SH-SY5Y (cell line): ENCODE data around the gene LDB2.

Experiments used
- GATA2 ChIP-seq: IDR thresholded peaks from 2 replicates; pipeline ENCODE4 v1.6.1; 2011; ENCODE audit warnings: mild to moderate bottlenecking, low read depth, low read length
- GATA3 ChIP-seq: IDR thresholded peaks from 2 replicates; pipeline ENCODE4 v1.6.1; 2011; ENCODE audit warnings: low read depth, mild to moderate bottlenecking, low read length, moderate library complexity

DNA sequence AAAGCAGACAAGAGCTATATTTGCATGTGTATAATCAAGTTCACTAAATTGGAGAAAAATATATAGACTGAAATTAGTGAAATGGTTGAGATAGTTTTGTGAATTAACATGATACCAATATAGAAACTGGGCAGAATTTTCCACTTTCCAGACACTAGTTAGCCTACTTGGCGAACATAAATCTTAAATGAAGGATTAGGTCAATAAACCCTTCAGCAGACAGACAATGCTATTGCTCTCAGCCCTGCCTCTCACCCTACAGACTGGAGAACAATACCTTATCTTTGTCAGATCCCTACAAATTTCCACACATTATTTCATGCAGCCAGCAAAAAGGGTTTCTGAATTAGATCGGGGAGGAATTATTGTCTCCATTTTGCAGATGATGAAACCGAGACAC lies 435.8 kb downstream of the LDB2 start:
- no peak for TF ChIP-seq GATA3
- TF ChIP-seq GATA2: no peak
